SH-SY5Y (cell line): ENCODE results near the gene KLF13.

Experiments
- GATA2 ChIP-seq: IDR thresholded peaks from 2 replicates; pipeline ENCODE4 v1.6.1; 2011; ENCODE audit warnings: mild to moderate bottlenecking, low read depth, low read length
- GATA3 ChIP-seq: IDR thresholded peaks from 2 replicates; pipeline ENCODE4 v1.6.1; 2011; ENCODE audit warnings: low read depth, mild to moderate bottlenecking, low read length, moderate library complexity

GRCh38 chr15:31328428-31328968 is 1.9 kb downstream of the KLF13 start:
- TF ChIP-seq GATA2 (no peak), GATA3 (no peak)
